K562 (cell line): Measurements from ENCODE around the gene RBPJ.

Experiments used
- FOS ChIP-seq: IDR thresholded peaks from 3 replicates; pipeline ENCODE4 v1.6.1; 2011; ENCODE audit not compliant: insufficient read length; ENCODE audit errors: extremely low read depth
- GTF3C2 ChIP-seq: IDR thresholded peaks from 3 replicates; pipeline ENCODE4 v1.6.1; 2011; ENCODE audit warnings: borderline replicate concordance, mild to moderate bottlenecking, moderate library complexity; ENCODE audit not compliant: insufficient read length; ENCODE audit errors: extremely low read depth
- POLR2AphosphoS5 ChIP-seq: IDR thresholded peaks from 2 replicates; pipeline ENCODE4 v1.6.1; 2011; ENCODE audit warnings: mild to moderate bottlenecking, low read depth, low read length, moderate library complexity; ENCODE audit not compliant: control insufficient read depth, insufficient read depth
- SIN3A ChIP-seq, 2 experiments: fragments of 150-350 bp in 1 of 2; IDR thresholded peaks; 2 replicates each; pipeline ENCODE4 v1.6.1; 2011 to 2016; ENCODE audit warnings: borderline replicate concordance in 2 of 2, low read depth in 2 of 2, low read length in 2 of 2, mild to moderate bottlenecking in 2 of 2, moderate library complexity in 2 of 2; ENCODE audit not compliant: control insufficient read depth in 1 of 2
- SMC3 ChIP-seq: conservative IDR thresholded peaks from 2 replicates; pipeline ENCODE4 v1.6.1; 2011; ENCODE audit warnings: low read depth, low read length, improper control_type of control experiment; ENCODE audit not compliant: insufficient read depth
- TF ChIP-seq, protein P1 (sequence below): sonication (generic); formaldehyde crosslinking; IDR thresholded peaks from 2 replicates; pipeline ENCODE4 v1.8.1; 2023; ENCODE audit warnings: missing genetic modification reagents, mild to moderate bottlenecking, borderline replicate concordance

DNA sequence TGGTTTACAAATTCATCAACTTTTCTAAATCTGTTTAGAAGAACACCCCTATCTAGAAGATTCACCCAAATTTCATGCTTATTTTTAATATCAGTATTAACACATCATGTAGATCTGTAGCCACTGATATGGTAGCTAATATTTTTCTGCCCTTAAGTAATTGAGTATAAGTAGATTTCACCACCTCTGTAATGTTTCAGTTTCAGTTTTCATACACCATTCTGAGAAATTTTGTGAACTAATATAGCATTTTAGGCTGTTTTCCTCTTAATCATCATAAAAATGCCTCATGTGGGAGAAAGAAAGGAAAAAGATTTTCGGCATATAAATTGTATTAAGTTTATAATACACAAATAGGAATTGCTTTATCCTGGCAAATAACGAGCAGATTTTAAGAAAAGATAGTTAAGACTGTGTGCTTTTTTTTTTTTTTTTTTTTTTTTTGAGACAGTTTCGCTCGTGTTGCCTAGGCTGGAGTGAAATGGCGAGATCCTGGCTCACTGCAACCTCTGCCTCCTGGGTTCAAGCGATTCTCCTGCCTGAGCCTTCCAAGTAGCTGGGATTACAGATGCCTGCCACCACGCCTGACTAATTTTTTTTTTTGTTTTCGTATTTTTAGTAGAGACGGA is 21.4 kb upstream of the RBPJ start:
- TF ChIP-seq SMC3, result no peak
- TF ChIP-seq SIN3A (IDR thresholded peaks at IDR 0.05; ENCODE audit: borderline replicate concordance in 2 of 2, control insufficient read depth in 1 of 2, low read depth in 2 of 2, low read length in 2 of 2), result no peak
- TF ChIP-seq POLR2AphosphoS5, result no peak
- TF ChIP-seq GTF3C2, result no peak
- no peak for TF ChIP-seq FOS
- TF ChIP-seq, protein P1, sequence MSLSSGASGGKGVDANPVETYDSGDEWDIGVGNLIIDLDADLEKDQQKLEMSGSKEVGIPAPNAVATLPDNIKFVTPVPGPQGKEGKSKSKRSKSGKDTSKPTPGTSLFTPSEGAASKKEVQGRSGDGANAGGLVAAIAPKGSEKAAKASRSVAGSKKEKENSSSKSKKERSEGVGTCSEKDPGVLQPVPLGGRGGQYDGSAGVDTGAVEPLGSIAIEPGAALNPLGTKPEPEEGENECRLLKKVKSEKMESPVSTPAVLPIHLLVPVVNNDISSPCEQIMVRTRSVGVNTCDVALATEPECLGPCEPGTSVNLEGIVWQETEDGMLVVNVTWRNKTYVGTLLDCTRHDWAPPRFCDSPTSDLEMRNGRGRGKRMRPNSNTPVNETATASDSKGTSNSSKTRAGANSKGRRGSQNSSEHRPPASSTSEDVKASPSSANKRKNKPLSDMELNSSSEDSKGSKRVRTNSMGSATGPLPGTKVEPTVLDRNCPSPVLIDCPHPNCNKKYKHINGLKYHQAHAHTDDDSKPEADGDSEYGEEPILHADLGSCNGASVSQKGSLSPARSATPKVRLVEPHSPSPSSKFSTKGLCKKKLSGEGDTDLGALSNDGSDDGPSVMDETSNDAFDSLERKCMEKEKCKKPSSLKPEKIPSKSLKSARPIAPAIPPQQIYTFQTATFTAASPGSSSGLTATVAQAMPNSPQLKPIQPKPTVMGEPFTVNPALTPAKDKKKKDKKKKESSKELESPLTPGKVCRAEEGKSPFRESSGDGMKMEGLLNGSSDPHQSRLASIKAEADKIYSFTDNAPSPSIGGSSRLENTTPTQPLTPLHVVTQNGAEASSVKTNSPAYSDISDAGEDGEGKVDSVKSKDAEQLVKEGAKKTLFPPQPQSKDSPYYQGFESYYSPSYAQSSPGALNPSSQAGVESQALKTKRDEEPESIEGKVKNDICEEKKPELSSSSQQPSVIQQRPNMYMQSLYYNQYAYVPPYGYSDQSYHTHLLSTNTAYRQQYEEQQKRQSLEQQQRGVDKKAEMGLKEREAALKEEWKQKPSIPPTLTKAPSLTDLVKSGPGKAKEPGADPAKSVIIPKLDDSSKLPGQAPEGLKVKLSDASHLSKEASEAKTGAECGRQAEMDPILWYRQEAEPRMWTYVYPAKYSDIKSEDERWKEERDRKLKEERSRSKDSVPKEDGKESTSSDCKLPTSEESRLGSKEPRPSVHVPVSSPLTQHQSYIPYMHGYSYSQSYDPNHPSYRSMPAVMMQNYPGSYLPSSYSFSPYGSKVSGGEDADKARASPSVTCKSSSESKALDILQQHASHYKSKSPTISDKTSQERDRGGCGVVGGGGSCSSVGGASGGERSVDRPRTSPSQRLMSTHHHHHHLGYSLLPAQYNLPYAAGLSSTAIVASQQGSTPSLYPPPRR (CRISPR knock-in tag), result no peak
